GM21737 (cell line): ENCODE measurements around the gene CLDND1.
"Not testable (repeated sequence)": the region's sequence is repeated elsewhere in the genome, so short reads cannot be mapped to it uniquely, and the experiment has no call there.

Experiments used
- ATAC-seq: cut with Tn5 transposase; IDR thresholded peaks from one replicate; pipeline ENCODE4 v1.9.1; 2021; ENCODE audit warnings: mild to moderate bottlenecking, moderate library complexity; ENCODE audit not compliant: unreplicated experiment

The CLDND1 gene

DNA sequence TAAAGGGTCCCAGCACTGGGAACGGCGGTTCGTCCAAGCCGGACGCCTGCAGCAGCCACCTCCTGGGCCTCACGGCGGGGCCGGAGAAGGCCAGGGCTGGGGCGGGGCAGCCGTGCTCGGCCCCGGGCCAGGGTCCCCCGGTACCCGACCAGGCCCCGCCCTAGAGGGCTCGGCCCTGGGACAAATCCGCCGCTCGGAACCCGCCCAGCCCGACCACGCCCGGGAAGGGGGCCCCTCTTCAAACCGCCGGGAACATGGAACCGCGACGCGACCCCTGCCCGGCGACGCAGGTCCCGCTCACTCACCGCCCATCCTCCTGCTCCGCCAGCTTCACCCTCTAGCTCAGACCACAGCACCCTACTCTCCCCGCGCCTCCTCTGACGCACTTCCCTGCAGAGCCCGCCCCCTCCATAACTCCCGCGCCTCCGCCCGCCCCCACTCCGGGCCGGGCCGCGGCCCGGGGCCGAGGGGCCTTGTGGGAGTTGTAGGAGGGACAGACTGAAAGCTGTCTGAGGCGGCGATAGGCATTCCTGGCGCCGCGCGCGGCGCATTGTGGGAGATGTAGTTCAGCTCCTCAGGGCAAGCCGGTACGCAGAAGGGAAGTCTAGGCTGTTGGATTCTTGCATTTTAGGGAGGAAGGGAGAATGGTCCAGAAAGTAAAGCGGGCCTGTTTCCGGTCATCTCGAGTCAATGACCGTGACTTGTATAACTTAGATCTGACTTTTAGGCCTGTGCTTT lies at the start of gene CLDND1:
Gene CLDND1 (minus strand): TSS at position 359 of the 738 bp plus-strand sequence. CDS start 1,478 bp downstream, outside the sequence.
- peak; percentile 91 for ATAC-seq

DNA sequence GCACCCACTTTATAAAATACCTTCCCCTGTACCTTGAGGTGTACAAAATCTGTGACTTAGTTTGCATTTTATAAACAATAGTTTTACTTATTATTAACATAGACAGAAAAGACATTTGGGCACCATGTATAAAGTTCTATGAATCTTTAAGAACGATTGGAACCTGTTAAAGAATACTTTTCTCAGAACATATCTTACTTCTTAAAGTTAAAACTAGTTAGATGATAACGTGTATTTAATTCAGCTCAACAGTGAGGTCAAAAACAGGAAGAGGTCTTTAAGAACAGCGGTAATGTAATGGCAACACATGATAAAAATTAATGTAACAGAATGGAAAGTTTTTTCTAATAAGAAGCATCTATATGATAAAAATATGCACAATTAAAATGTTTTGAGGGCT lies 45.7 kb upstream of the CLDND1 start:
- no peak for ATAC-seq

DNA sequence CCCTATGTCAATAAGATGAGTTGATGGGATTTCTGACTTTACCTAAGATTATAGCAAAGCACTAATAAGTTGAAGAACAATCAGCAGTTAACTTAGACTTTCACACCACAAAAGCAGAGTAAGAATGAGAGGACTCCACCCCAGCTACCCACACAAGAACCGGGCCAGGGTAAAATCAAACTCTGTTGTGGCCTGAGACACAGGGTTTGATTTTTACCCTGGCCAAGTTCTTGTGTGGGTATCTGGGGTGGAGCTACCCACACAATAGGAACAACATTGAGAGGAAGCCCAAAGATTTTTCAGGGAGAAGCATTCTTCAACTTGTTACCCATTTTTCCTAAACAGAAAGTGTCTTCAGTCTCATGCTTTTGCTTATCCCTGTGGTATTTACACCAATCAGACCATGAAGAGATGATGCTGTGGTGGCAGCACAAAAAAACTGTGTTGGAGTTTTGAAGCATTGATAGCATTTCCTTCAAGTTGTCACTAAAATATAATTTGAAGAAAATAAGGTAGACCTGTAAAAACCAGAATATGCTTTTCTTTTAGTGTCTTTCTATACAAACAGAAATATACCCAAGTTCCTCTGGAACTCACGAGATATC lies 45.1 kb upstream of the CLDND1 start:
- no peak for ATAC-seq

DNA sequence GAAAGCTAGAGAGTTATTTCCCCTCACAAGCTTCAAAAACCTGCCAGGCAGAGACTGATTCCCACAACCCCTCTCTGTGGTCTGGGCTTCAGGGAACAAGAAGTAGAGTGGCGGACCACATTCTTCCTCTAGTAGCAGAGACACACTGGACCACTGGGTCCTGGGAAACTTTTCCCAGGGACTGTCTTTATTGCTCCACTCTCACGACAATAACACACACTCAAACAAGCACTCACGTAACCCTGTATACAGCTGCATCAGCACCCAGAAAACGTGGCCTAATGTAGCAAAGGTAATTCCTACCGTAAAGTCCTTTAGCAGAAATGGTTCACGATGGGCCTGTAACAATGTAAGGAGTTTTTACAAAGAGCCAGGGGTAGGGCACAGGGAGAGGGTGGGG lies 43.1 kb upstream of the CLDND1 start:
- no peak for ATAC-seq

DNA sequence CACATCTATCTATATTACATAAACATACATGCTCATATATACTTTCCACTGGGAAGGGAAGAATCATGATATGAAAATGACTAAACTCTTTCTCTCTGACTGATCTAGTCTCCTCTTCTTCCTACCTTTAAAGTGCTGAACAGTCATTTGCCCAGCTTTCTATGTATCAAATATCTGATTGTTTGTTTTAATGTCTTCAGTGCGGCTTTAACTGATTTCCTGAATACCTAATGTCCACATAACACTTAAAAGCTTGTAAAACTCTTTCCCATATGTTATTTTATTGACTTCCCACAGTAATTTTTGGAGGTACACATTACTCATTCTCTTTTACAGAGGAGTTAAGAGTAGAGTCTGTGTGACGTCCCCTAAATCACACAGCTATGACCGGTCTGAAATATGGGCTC lies 42.5 kb upstream of the CLDND1 start:
- ATAC-seq = no peak

DNA sequence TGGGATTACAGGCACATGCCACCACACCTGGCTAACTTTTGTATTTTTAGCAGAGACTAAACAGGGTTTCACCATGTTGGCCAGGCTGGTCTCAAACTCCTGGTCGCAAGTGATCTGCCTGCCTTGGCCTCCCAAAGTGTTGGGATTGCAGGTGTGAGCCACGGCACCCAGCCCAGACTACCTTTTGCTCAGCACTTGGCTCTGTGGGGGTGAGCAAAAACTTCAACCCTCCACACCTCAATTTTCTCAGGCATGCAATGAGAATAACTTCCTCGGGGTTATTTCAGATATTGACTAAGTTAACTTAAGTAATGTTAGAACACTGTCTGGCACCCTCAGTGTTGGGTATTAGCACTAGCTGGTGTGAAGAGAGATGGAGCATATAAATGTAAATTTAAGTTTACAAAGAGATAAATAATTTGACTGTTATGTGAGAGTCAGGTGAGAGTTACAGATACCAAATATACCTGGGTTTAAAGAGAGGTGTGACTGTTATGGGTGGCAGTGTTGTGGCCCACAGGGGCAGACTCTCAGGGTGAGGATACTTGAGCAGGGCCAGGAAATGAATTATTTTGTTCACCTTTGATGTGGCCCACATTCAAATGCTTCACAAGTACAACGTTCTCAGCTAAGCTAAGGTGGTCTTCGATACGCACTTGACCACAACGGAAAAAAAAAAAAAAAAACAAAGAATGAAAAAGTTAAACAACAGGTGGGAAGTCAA lies 41.7 kb upstream of the CLDND1 start:
- no peak for ATAC-seq

DNA sequence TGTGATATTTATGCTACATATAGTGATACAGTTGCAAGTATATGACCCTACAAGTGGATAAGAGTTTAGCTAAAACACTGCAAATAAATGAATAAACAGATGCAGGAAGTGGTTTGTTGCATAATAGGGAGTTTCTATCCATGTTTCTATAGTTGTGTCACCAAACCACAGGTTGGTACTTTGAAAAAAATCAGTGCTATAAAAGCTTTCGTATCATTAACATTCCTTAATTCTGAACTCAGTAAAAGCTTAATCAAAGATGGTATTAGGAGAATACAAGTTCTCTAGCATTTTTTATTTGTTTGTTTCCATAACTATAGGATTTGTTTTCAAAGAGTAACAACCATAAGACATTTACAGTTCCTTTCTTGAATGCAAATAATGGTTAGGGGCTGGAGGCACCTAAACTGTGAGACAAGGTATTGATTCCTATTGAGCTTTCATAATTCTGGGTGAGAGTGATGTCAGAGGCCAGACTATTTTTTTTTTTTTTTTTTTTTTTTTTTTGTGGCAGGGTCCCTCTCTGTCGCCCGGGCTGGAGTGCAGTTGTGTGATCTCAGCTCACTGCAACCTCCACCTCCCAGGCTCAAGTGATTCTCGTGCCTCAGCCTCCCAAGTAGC lies 41.1 kb upstream of the CLDND1 start:
- peak; percentile 55 for ATAC-seq

DNA sequence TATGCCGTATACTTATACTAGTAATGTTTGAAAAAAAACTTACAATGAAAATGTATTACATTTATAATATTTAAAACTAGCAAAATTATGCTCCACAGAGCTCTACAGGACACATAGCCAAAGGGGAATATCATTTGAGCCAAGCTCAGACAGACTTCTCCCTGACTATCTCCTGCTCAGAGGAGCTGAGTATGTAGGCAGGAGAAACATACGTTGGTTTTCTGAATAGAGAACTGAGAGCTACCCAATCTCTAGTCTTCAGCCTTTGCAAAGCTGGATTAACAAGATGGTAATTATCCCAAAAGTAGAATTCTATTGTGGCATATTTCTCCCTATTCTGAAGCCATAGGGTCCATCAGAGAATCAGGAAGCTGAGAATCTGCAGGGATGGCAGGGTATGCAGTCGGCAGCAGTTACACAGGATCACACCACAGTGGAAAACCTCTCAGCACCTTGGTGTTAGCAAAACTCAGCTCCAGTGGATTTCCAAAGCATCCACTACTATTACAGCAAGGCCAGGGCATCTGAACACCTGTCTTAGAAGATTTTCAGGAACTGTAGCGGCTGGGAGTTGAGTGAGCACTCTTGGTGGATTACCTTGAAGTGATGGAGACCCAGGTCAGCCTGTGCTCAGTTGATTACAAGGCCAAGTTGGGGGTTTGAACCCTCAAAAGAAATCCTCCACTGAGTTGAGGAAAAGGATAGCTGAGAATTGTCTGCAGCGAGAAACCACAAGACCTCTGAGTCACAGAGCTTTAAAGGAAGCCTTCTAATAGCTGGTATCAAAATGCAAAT lies 39.2 kb upstream of the CLDND1 start:
- ATAC-seq = no peak

DNA sequence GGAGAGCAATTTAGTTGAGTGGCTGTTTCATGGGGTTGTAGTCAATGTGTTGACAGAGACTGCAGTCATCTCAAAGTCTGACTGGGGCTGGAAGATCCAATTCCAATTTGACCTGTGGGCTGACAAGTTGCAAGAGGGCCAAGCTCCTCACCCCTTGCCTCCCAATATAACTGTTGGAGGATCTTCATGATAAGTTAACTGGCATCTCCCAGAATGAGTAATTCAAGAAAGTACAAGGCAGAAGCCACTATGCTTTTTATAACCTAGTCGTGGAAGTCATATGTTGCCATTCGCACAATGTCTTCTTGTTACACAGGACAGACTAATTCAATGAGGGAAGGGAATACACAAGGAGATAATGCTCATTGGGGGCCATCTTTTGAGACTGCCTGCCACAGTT lies 38.2 kb upstream of the CLDND1 start:
- ATAC-seq = no peak

DNA sequence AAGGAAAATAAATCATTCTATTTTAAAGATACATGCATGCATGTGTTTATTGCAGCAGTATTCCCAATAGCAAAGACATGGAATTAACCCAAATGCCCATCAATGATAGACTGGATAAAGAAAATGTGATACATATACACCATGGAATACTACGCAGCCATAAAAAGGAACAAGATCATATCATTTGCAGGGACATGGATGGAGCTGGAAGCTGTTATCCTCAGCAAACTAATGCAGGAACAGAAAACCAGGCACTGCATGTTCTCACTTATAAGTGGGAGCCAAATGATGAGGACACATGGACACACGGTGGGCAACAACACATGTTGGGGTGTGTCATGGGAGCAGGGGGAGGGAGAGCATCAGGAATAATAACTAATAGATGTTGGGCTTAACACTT lies 37.1 kb upstream of the CLDND1 start:
- not testable (repeated sequence) for ATAC-seq

DNA sequence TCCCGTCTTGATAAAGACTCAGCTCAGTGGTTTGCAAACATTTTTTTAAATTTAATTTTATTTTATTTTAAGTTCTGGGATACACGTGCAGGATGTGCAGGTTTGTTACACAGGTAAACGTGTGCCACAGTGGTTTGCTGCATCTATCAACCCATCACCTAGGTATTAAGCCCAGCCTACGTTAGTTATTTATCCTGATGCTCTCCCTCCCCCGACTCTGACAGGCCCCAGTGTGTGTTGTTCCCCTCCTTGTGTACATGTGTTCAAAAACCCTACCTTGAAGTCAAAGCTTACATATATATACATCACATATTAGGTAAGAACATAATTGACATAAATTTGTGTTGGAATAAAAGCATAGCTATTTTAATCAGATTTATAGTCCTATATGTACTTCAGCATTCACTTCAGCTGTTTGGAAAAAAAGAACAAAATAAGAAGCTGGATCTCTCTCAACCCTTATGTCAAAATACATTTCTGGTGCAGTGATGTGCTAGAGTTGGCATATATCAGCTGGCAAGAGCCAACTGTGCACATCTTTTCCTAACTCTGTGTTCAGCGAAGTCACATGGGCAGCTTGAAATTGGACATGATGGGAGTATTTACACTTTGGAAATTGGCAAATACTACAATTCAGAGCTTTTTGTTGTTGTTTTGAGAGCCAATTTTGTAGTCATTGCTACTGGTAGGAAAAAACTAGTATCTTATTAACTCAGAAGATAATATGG lies 35.6 kb upstream of the CLDND1 start:
- no peak for ATAC-seq

DNA sequence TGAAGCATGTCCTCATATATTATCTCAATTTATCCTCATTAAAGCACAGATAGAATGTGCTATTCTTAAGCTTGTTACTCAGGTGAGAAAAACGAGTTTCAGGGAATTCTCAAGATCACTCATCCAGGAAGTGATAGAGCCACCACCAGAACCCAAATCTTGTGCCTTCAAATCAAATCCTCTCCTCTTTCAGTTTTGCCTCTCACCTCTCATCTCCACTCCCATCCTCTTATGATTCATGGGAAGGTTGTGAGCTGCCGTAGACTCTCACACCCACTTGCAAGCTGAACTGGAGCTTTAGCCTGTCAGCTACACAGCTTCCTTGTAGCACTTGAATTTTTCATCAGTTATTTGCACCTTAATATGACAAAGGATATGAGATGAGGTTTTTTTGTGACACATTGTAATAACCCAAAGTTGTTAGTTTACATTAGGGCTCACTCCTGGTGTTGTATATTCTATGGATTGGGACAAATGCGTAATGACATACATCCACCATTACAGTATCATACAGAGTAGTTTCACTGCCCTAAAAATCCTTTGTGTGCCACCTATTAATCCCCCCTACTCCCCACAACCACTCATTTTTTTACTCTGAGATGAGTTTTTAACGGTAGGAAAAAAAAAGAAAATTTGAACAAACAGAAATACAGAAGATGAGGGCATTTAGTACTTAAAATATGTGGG lies 34.8 kb upstream of the CLDND1 start:
- no peak for ATAC-seq

DNA sequence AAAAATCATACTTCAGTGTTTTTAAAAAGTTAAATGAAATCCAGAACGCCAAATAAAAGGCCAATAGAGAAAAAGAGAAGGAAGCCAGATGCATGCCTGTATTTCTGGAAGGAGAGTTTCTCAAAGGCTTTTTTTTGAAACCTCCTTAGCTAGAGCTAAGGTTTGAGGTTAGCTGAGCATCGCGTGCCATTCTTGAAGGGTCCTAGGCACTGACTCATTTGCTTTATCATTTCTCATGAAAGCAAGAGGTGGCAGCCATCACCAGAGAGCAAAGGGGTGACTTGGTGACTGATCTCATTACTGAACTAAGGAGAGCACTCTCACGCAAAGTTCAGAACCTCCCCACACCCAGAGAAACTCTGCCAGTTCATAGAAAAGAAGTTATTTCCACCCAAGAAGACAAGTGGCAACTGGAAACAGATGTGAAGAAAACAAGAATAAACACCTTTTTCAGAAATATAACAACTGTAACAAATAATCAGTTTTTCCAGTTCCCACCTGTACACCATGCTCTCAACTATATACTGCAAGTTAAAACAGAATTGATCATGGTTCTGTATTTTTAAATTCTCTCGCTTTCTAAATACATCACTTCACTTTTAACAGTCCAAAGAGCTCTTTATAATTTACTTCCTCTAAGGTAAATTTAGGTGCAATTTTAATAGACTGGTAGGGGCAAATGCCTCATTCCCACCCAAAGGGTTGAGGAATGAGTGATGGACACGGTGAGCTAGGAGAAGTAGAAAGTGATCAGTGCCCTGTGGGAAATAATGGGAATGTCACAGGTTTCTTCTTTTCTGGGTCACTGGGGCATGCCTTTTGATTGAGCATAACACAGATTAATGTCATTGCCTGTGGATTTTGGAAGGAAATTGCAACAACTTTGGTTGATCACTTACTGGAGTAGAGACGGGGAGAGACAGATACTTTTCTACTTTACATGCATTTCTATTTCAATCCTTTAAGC lies 33.7 kb upstream of the CLDND1 start:
- ATAC-seq = peak; percentile 71

DNA sequence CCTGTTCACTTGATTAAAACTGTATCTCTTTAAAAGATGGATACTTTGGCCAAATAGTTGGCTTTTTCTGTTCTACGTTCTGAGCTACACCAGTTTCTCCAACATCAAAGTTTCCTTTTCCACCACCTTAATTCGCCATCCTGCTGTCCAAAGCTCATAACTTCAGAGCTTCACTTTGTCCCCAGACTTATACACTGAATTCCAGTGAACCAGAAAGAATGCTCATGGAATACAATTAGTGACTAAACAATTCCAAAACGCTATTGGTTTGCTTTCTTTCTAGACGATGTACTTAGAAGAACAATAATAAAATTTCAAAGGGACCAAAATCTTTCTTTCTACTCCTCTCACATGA lies 32.3 kb upstream of the CLDND1 start:
- no peak for ATAC-seq

DNA sequence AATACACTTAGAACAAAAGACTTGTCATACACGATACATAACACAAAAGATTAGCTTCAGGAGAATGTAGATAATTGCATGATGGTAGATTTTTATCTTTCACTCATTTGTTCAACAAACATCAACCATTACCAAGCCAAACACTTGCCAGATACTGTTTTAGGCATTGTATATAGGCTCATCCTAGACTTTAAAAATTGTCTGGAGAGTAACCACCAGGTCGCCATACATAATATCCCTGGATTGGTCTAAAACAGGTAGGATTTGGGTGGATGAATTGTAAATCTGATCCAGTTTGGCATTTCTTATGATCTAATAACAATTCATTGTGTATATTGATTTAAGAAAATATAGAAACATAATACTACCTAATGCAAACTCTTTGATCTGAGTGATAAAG lies 31.9 kb upstream of the CLDND1 start:
- ATAC-seq = no peak

DNA sequence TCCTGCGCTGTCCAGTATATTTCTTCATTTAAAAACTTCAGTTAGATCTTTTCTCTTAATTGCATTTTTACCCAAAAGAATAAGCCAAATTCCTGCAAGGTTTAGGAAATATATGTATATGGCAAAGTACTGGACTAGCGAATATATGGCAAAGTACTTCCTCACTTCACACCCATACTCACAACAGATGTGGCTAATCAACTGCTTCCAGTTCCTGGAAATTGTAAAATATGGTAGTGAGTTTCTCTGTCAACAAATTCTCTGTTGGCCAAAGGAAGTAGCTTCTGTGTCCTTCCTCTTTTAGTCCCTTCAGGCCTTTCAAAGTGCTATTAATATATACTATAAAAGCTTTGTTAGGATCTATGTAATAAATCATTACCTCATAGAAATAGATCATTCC lies 31.1 kb upstream of the CLDND1 start:
- ATAC-seq = no peak

DNA sequence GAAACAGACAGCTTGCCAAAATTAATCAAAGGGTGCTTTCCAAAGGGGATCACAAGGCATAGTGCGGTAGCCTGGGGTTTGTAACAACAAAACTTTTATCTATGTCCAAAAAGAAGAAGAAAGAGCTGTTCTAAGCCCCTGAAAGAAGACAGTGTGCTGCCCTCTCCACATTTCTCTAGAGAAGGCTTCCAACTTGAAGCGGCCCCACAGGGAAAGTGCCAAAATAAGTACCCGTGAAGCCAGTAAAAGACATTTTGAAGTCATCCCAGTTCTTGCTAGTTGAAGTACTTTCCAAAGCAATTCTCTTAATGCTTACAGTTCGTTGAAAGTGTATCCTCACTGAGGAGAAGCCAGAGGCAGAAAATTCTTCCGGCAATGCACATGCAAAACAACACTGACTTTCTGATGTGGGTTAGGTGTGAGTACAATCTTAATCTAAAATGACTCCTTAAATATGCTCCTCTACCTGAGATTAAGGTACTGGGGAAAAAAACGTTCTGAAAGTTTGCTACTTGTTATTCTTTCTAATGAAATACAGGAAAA lies 30.4 kb upstream of the CLDND1 start:
- ATAC-seq = no peak
